ENCODE measurements around the gene XPO6. TPM values are rescaled to one million over a fixed set of nuclear protein-coding genes. Genes with fewer than 3 reads are reported as not detected.

The XPO6 gene
- total and polyA plus RNA-seq, 2 of the 13 experiments (the other 11 are each of a cell fraction or from before 2014, with no cell fraction given) = 109 to 129 TPM

DNA sequence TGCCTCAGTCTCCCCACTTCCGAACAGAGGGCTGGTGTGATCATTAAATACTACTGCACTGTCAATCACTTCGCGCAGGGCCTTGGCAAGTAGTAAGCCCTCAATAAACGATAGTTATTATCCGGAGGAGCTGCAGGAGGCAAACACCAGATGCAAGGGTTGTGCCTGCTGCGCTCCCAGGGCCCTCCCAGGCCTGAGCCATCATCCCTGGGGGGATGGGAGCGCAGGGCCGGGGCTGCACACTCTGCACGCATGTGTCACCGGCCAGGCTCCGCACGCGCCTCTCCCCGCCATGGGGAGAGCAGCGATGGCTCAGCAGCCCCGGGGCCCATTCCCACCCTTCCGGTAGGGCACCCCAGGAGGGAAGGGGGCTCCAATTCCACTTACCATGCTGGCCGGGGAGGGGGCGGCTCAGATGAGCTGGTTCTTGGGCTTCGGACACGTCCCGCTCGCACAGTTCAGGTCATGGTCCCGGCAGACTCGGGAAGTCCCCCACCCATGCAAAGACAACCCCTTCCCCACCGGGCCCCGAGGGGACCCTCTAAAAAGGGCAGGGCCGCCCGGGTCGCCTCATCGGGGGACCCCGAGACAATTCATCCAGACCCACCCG, 681 bp downstream of the XPO6 start (continued):
- TF ChIP-seq NCOA5 (CRISPR knock-in tag; IDR thresholded peaks at IDR 0.05) (no peak), MATR3 (CRISPR knock-in tag; IDR thresholded peaks at IDR 0.05) (no peak), SMYD3 (CRISPR knock-in tag; IDR thresholded peaks at IDR 0.05) (no peak), ZNF772 (CRISPR knock-in tag; IDR thresholded peaks at IDR 0.05) (0 out of 2 replicates have a peak, but pooled peaks have one; percentile 24), ZNF205 (CRISPR knock-in tag; IDR thresholded peaks at IDR 0.05) (peak; percentile 62; the same call in 1 of the 2 replicates), DPF2 (CRISPR knock-in tag; IDR thresholded peaks at IDR 0.05; ENCODE audit: borderline replicate concordance, low read depth) (no peak), ZNF232 (CRISPR knock-in tag; IDR thresholded peaks at IDR 0.05; ENCODE audit: borderline replicate concordance) (no peak), NFIB (CRISPR knock-in tag; IDR thresholded peaks at IDR 0.05; ENCODE audit: borderline replicate concordance) (no peak), MIER2 (CRISPR knock-in tag; IDR thresholded peaks at IDR 0.05) (no peak), TAF15 (IDR thresholded peaks at IDR 0.05; ENCODE audit: low read depth, low read length, poor library complexity, severe bottlenecking) (no peak), SRY (CRISPR knock-in tag; IDR thresholded peaks at IDR 0.05) (no peak)
- TF ChIP-seq, protein P1, sequence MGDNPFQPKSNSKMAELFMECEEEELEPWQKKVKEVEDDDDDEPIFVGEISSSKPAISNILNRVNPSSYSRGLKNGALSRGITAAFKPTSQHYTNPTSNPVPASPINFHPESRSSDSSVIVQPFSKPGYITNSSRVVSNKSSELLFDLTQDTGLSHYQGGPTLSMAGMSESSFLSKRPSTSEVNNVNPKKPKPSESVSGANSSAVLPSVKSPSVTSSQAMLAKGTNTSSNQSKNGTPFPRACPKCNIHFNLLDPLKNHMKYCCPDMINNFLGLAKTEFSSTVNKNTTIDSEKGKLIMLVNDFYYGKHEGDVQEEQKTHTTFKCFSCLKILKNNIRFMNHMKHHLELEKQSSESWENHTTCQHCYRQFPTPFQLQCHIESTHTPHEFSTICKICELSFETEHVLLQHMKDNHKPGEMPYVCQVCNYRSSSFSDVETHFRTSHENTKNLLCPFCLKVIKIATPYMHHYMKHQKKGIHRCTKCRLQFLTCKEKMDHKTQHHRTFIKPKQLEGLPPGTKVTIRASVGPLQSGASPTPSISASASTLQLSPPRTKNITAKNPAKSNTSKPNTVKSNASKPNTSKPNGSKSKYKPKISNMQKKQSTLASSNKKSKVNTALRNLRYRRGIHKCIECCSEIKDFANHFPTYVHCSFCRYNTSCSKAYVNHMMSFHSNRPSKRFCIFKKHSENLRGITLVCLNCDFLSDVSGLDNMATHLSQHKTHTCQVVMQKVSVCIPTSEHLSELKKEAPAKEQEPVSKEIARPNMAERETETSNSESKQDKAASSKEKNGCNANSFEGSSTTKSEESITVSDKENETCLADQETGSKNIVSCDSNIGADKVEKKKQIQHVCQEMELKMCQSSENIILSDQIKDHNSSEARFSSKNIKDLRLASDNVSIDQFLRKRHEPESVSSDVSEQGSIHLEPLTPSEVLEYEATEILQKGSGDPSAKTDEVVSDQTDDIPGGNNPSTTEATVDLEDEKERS (CRISPR knock-in tag; IDR thresholded peaks at IDR 0.05) = no peak
- TF ChIP-seq, protein P2, sequence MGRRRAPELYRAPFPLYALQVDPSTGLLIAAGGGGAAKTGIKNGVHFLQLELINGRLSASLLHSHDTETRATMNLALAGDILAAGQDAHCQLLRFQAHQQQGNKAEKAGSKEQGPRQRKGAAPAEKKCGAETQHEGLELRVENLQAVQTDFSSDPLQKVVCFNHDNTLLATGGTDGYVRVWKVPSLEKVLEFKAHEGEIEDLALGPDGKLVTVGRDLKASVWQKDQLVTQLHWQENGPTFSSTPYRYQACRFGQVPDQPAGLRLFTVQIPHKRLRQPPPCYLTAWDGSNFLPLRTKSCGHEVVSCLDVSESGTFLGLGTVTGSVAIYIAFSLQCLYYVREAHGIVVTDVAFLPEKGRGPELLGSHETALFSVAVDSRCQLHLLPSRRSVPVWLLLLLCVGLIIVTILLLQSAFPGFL (CRISPR knock-in tag; IDR thresholded peaks at IDR 0.05) = no peak
- TF ChIP-seq, protein P3, sequence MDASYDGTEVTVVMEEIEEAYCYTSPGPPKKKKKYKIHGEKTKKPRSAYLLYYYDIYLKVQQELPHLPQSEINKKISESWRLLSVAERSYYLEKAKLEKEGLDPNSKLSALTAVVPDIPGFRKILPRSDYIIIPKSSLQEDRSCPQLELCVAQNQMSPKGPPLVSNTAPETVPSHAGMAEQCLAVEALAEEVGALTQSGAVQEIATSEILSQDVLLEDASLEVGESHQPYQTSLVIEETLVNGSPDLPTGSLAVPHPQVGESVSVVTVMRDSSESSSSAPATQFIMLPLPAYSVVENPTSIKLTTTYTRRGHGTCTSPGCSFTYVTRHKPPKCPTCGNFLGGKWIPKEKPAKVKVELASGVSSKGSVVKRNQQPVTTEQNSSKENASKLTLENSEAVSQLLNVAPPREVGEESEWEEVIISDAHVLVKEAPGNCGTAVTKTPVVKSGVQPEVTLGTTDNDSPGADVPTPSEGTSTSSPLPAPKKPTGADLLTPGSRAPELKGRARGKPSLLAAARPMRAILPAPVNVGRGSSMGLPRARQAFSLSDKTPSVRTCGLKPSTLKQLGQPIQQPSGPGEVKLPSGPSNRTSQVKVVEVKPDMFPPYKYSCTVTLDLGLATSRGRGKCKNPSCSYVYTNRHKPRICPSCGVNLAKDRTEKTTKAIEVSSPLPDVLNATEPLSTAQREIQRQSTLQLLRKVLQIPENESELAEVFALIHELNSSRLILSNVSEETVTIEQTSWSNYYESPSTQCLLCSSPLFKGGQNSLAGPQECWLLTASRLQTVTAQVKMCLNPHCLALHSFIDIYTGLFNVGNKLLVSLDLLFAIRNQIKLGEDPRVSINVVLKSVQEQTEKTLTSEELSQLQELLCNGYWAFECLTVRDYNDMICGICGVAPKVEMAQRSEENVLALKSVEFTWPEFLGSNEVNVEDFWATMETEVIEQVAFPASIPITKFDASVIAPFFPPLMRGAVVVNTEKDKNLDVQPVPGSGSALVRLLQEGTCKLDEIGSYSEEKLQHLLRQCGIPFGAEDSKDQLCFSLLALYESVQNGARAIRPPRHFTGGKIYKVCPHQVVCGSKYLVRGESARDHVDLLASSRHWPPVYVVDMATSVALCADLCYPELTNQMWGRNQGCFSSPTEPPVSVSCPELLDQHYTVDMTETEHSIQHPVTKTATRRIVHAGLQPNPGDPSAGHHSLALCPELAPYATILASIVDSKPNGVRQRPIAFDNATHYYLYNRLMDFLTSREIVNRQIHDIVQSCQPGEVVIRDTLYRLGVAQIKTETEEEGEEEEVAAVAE (CRISPR knock-in tag; IDR thresholded peaks at IDR 0.05; ENCODE audit: borderline replicate concordance) = peak; percentile 49; the same call in 1 of the 2 replicates
- TF ChIP-seq, protein P4, sequence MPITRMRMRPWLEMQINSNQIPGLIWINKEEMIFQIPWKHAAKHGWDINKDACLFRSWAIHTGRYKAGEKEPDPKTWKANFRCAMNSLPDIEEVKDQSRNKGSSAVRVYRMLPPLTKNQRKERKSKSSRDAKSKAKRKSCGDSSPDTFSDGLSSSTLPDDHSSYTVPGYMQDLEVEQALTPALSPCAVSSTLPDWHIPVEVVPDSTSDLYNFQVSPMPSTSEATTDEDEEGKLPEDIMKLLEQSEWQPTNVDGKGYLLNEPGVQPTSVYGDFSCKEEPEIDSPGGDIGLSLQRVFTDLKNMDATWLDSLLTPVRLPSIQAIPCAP (CRISPR knock-in tag; IDR thresholded peaks at IDR 0.05; ENCODE audit: low read depth) = no peak
- TF ChIP-seq, protein P5, sequence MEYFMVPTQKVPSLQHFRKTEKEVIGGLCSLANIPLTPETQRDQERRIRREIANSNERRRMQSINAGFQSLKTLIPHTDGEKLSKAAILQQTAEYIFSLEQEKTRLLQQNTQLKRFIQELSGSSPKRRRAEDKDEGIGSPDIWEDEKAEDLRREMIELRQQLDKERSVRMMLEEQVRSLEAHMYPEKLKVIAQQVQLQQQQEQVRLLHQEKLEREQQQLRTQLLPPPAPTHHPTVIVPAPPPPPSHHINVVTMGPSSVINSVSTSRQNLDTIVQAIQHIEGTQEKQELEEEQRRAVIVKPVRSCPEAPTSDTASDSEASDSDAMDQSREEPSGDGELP (IDR thresholded peaks at IDR 0.05; ENCODE audit: borderline replicate concordance, low read depth) = no peak
